Measurements from ENCODE around the gene N4BP2. TPM values are rescaled to one million over a fixed set of nuclear protein-coding genes. Genes with fewer than 3 reads are reported as not detected.
A peak's percentile ranks its signal among the peaks of the same experiment; 100 is the strongest.

N4BP2 gene
- total and polyA plus RNA-seq, 3 experiments from 2014 or later = 10.3 to 21.1 (median 18.0) TPM

- H3K9me3 ChIP-seq (ENCODE audit: low read length) = no peaks in the 10 kb centered on the region
- Mint-ChIP-seq H3K9me3 (peaks cover 2 to 8% (median 4%) of the 10 kb centered on the region in 5 donors), H3K27ac (no peak overlapping the region), H3K4me1 (peaks cover 0 to 6% (median 0%) of the 10 kb centered on the region in 3 donors), H3K36me3 (peaks cover 9 to 30% (median 18%) of the 10 kb centered on the region in 3 donors), H3K27me3 (no peaks in the 10 kb centered on the region), H3K4me3 (no peak overlapping the region)
- H3K36me3 ChIP-seq (ENCODE audit: insufficient read depth, low read length) = no peaks in the 10 kb centered on the region
- CTCF ChIA-PET = interaction anchor here (1.2 kb wide), 1 partner anchor 153 kb away, joined by 4 read pairs; no protein-coding TSS in a partner anchor
- H3K4me3 ChIP-seq (ENCODE audit: low read length) = no peak overlapping the region
- POLR2A ChIA-PET = no interaction called here
- DNase-seq = no peak
- no peaks in the 10 kb centered on the region for H3K27me3 ChIP-seq (ENCODE audit: insufficient read depth, low read length, poor library complexity, severe bottlenecking)
- no peak overlapping the region for H3K27ac ChIP-seq (ENCODE audit: low read depth, low read length)
- no peaks in the 10 kb centered on the region for H3K4me1 ChIP-seq (ENCODE audit: insufficient read depth, low read length)
Measured at GRCh38 chr4:40164459-40164858, 107.8 kb downstream of the N4BP2 start.

GRCh38 chr4:40165916-40166315 is 109.3 kb downstream of the N4BP2 start:
- no peaks in the 10 kb centered on the region for H3K4me1 ChIP-seq (ENCODE audit: insufficient read depth, low read length)
- Mint-ChIP-seq H3K9me3 (peaks cover 2 to 8% (median 4%) of the 10 kb centered on the region in 5 donors), H3K27ac (peak overlapping the region in 1 of 8 donors; percentile 20), H3K4me1 (peaks cover 0 to 6% (median 3%) of the 10 kb centered on the region in 3 donors), H3K4me3 (no peak overlapping the region), H3K27me3 (no peaks in the 10 kb centered on the region), H3K36me3 (peaks cover 6 to 24% (median 14%) of the 10 kb centered on the region in 3 donors)
- CTCF ChIA-PET = no interaction called here
- no peak overlapping the region for H3K4me3 ChIP-seq (ENCODE audit: low read length)
- H3K27me3 ChIP-seq (ENCODE audit: insufficient read depth, low read length, poor library complexity, severe bottlenecking) = no peaks in the 10 kb centered on the region
- H3K9me3 ChIP-seq (ENCODE audit: low read length) = no peaks in the 10 kb centered on the region
- H3K27ac ChIP-seq (ENCODE audit: low read depth, low read length) = no peak overlapping the region
- no peaks in the 10 kb centered on the region for H3K36me3 ChIP-seq (ENCODE audit: insufficient read depth, low read length)
- POLR2A ChIA-PET = no interaction called here
- no peak for DNase-seq

GRCh38 chr4:40168070-40168469 is 111.4 kb downstream of the N4BP2 start:
- Histone ChIP-seq H3K9me3 (ENCODE audit: low read length) (no peaks in the 10 kb centered on the region), H3K4me1 (ENCODE audit: insufficient read depth, low read length) (peaks cover 2% of the 10 kb centered on the region), H3K4me3 (ENCODE audit: low read length) (no peak overlapping the region), H3K27ac (ENCODE audit: low read depth, low read length) (no peak overlapping the region), H3K27me3 (ENCODE audit: insufficient read depth, low read length, poor library complexity, severe bottlenecking) (no peaks in the 10 kb centered on the region), H3K36me3 (ENCODE audit: insufficient read depth, low read length) (no peaks in the 10 kb centered on the region)
- Mint-ChIP-seq H3K27ac (no peak overlapping the region), H3K27me3 (no peaks in the 10 kb centered on the region), H3K4me3 (no peak overlapping the region), H3K9me3 (peaks cover 2 to 8% (median 4%) of the 10 kb centered on the region in 5 donors), H3K36me3 (peaks cover 4 to 16% (median 5%) of the 10 kb centered on the region in 3 donors), H3K4me1 (peaks cover 7 to 13% (median 11%) of the 10 kb centered on the region in 3 donors)
- CTCF ChIA-PET = no interaction called here
- DNase-seq = no peak
- POLR2A ChIA-PET = no interaction called here

- no peak overlapping the region for H3K4me3 Mint-ChIP-seq
- peaks cover 2 to 8% (median 4%) of the 10 kb centered on the region in 5 donors for H3K9me3 Mint-ChIP-seq
- H3K4me1 Mint-ChIP-seq = peaks cover 15 to 23% (median 20%) of the 10 kb centered on the region in 3 donors
- Histone ChIP-seq H3K4me3 (ENCODE audit: low read length) (no peak overlapping the region), H3K4me1 (ENCODE audit: insufficient read depth, low read length) (peaks cover 15% of the 10 kb centered on the region), H3K27me3 (ENCODE audit: insufficient read depth, low read length, poor library complexity, severe bottlenecking) (no peaks in the 10 kb centered on the region), H3K27ac (ENCODE audit: low read depth, low read length) (no peak overlapping the region), H3K36me3 (ENCODE audit: insufficient read depth, low read length) (no peaks in the 10 kb centered on the region), H3K9me3 (ENCODE audit: low read length) (no peaks in the 10 kb centered on the region)
- no peak for DNase-seq
- ChIA-PET POLR2A (no interaction called here), CTCF (interaction anchor here (0.7 to 1.9 kb wide), 3 partner anchors 12 to 155 kb away, joined by 3 to 7 read pairs (median 3); no protein-coding TSS in a partner anchor)
- H3K27ac Mint-ChIP-seq = no peak overlapping the region
- peaks cover 4 to 16% (median 5%) of the 10 kb centered on the region in 3 donors for H3K36me3 Mint-ChIP-seq
- H3K27me3 Mint-ChIP-seq = no peaks in the 10 kb centered on the region
Measured at GRCh38 chr4:40170588-40170987, 113.9 kb downstream of the N4BP2 start.

- DNase-seq = no peak
- H3K27ac ChIP-seq (ENCODE audit: low read depth, low read length) = no peak overlapping the region
- no peaks in the 10 kb centered on the region for H3K27me3 Mint-ChIP-seq
- H3K9me3 Mint-ChIP-seq = no peaks in the 10 kb centered on the region
- H3K4me1 ChIP-seq (ENCODE audit: insufficient read depth, low read length) = peaks cover 15% of the 10 kb centered on the region
- CTCF ChIA-PET = no interaction called here
- peak overlapping the region in 3 of 7 donors; percentile 17 to 75 (median 67) for H3K4me3 Mint-ChIP-seq
- peaks cover 13 to 26% (median 15%) of the 10 kb centered on the region in 3 donors for H3K4me1 Mint-ChIP-seq
- H3K4me3 ChIP-seq (ENCODE audit: low read length) = no peak overlapping the region
- H3K36me3 ChIP-seq (ENCODE audit: insufficient read depth, low read length) = no peaks in the 10 kb centered on the region
- peak overlapping the region in 5 of 8 donors; percentile 59 to 92 (median 67) for H3K27ac Mint-ChIP-seq
- POLR2A ChIA-PET = no interaction called here
- H3K9me3 ChIP-seq (ENCODE audit: low read length) = no peaks in the 10 kb centered on the region
- no peaks in the 10 kb centered on the region for H3K36me3 Mint-ChIP-seq
- H3K27me3 ChIP-seq (ENCODE audit: insufficient read depth, low read length, poor library complexity, severe bottlenecking) = no peaks in the 10 kb centered on the region
Measured at GRCh38 chr4:40173470-40173875, 116.8 kb downstream of the N4BP2 start.

- peak overlapping the region in 2 of 8 donors; percentile 51 to 79 for H3K27ac Mint-ChIP-seq
- POLR2A ChIA-PET = no interaction called here
- H3K4me3 Mint-ChIP-seq = no peak overlapping the region
- CTCF ChIA-PET = no interaction called here
- Histone ChIP-seq H3K27ac (ENCODE audit: low read depth, low read length) (no peak overlapping the region), H3K36me3 (ENCODE audit: insufficient read depth, low read length) (no peaks in the 10 kb centered on the region), H3K4me3 (ENCODE audit: low read length) (no peak overlapping the region), H3K9me3 (ENCODE audit: low read length) (no peaks in the 10 kb centered on the region), H3K27me3 (ENCODE audit: insufficient read depth, low read length, poor library complexity, severe bottlenecking) (no peaks in the 10 kb centered on the region), H3K4me1 (ENCODE audit: insufficient read depth, low read length) (peaks cover 15% of the 10 kb centered on the region)
- no peaks in the 10 kb centered on the region for H3K36me3 Mint-ChIP-seq
- H3K4me1 Mint-ChIP-seq = peaks cover 13 to 30% (median 15%) of the 10 kb centered on the region in 3 donors
- DNase-seq = no peak
- no peaks in the 10 kb centered on the region for H3K27me3 Mint-ChIP-seq
- H3K9me3 Mint-ChIP-seq = no peaks in the 10 kb centered on the region
Measured at GRCh38 chr4:40176602-40177001, 120.0 kb downstream of the N4BP2 start.

- peaks cover 12 to 29% (median 13%) of the 10 kb centered on the region in 3 donors for H3K4me1 Mint-ChIP-seq
- H3K36me3 Mint-ChIP-seq = no peaks in the 10 kb centered on the region
- H3K27me3 ChIP-seq (ENCODE audit: insufficient read depth, low read length, poor library complexity, severe bottlenecking) = no peaks in the 10 kb centered on the region
- no peaks in the 10 kb centered on the region for H3K9me3 ChIP-seq (ENCODE audit: low read length)
- H3K27ac Mint-ChIP-seq = peak overlapping the region in 3 of 8 donors; percentile 35 to 78 (median 38)
- no peaks in the 10 kb centered on the region for H3K36me3 ChIP-seq (ENCODE audit: insufficient read depth, low read length)
- no peaks in the 10 kb centered on the region for H3K27me3 Mint-ChIP-seq
- peaks cover 0 to 1% (median 0%) of the 10 kb centered on the region in 5 donors for H3K9me3 Mint-ChIP-seq
- H3K4me1 ChIP-seq (ENCODE audit: insufficient read depth, low read length) = peaks cover 15% of the 10 kb centered on the region
- no peak overlapping the region for H3K4me3 ChIP-seq (ENCODE audit: low read length)
- ChIA-PET POLR2A (no interaction called here), CTCF (interaction anchor here (0.7 to 1.4 kb wide), 2 partner anchors 79 to 139 kb away, joined by 4 read pairs; no protein-coding TSS in a partner anchor)
- DNase-seq = no peak
- H3K27ac ChIP-seq (ENCODE audit: low read depth, low read length) = no peak overlapping the region
- H3K4me3 Mint-ChIP-seq = no peak overlapping the region
Measured at GRCh38 chr4:40177591-40177990, 120.9 kb downstream of the N4BP2 start.

- ChIA-PET CTCF (interaction anchor here (1.4 kb wide), 1 partner anchor 138 kb away, joined by 4 read pairs; no protein-coding TSS in a partner anchor), POLR2A (interaction anchor here (0.6 to 0.7 kb wide), 2 partner anchors 11 to 12 kb away, joined by 3 to 5 read pairs; no protein-coding TSS in a partner anchor)
- no peaks in the 10 kb centered on the region for H3K36me3 ChIP-seq (ENCODE audit: insufficient read depth, low read length)
- Mint-ChIP-seq H3K4me1 (peaks cover 4 to 24% (median 5%) of the 10 kb centered on the region in 3 donors), H3K36me3 (no peaks in the 10 kb centered on the region), H3K9me3 (peaks cover 0 to 1% (median 0%) of the 10 kb centered on the region in 5 donors), H3K27ac (peak overlapping the region in 1 of 8 donors; percentile 48), H3K27me3 (no peaks in the 10 kb centered on the region), H3K4me3 (no peak overlapping the region)
- DNase-seq = no peak
- H3K27ac ChIP-seq (ENCODE audit: low read depth, low read length) = no peak overlapping the region
- no peaks in the 10 kb centered on the region for H3K9me3 ChIP-seq (ENCODE audit: low read length)
- H3K4me3 ChIP-seq (ENCODE audit: low read length) = no peak overlapping the region
- no peaks in the 10 kb centered on the region for H3K27me3 ChIP-seq (ENCODE audit: insufficient read depth, low read length, poor library complexity, severe bottlenecking)
- peaks cover 10% of the 10 kb centered on the region for H3K4me1 ChIP-seq (ENCODE audit: insufficient read depth, low read length)
Measured at GRCh38 chr4:40178672-40179071, 122.0 kb downstream of the N4BP2 start.

Data from CD8-positive, alpha-beta memory T cell (primary cell).